Dedifferentiated amniotic fluid mesenchymal stem cell (primary cell): ENCODE data around the gene PKDCC.
A peak's percentile ranks its signal among the peaks of the same experiment; 100 is the strongest.
"Not testable (repeated sequence)": the region's sequence is repeated elsewhere in the genome, so short reads cannot be mapped to it uniquely, and the experiment has no call there.

Experiments used
- DNase-seq: peaks from one replicate; pipeline ENCODE4 v3.0.0-alpha.2; 2016; ENCODE audit errors: extremely low spot score

The PKDCC gene

DNA sequence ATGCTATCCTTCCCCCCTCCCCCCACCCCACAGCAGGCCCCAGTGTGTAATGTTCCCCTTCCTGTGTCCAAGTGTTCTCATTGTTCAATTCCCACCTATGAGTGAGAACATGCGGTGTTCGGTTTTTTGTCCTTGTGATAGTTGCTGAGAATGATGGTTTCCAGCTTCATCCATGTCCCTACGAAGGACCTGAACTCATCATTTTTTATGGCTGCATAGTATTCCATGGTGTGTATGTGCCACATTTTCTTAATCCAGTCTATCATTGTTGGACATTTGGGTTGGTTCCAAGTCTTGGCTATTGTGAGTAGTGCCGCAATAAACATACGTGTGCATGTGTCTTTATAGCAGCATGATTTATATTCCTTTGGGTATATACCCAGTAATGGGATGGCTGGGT lies 17.9 kb downstream of the PKDCC start:
- not testable (repeated sequence) for DNase-seq

DNA sequence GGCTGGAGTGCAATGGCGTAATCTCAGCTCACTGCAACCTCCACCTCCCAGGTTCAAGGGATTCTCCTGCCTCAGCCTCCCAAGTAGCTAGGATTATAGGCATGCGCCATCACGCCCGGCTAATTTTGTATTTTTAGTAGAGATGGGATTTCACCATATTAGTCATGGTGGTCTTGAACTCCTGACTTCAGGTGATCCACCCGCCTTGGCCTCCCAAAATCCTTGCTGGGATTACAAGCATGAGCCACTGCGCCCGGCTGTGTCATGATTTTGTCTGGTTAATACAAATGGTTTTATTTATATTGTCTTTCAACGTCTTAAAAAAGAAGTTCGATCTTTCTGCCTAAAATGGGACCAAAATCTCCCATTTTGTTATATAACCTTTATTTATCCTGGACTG lies 19.2 kb downstream of the PKDCC start:
- not testable (repeated sequence) for DNase-seq

DNA sequence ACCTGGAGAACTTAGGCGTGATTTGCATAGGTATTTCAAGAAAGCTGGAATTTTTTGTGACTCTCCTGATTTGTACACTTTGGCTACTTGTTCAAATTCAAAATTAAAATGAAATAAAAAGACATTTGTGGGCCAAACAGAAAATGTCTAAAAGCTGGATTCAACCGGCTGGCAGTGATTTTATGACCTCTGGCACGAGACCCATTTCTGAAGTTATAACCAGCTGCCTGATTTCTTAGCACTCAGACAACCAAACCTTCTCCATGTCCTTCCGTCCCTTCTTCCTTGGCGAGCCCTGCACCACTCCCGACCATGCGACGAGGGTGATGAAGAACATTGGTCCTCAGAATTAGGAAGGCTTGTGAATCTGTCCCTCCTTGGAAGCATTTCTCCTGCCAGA lies 19.7 kb downstream of the PKDCC start:
- no peak for DNase-seq

DNA sequence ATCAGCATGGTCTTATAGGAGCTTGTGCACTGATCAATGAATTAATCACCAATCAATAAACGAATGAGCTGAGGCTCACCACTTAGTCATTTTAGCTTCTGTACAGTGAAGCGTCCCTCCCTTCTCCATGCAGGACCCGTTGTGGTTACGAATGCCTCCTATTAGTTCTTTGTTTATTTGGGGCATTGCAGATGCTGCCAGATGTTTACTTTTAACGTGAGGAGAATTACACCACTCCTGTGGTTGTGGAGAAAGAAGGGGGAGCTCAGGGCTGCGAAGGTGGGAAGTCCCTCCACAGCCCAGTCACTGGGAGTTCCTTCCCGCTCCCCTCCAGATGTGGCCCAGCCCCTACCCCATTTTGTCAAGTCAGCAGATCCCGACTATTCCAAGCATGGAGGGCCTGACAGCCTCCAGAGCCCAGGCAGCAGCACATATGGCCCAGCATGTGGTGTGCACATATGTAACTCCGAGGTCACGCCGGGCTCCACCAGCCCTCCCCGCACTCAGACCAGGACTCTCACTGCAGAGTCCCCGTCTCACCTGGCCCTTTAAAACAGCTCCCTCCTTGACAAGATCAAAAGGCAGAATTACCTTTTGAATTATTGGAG lies 20.9 kb downstream of the PKDCC start:
- DNase-seq: no peak

DNA sequence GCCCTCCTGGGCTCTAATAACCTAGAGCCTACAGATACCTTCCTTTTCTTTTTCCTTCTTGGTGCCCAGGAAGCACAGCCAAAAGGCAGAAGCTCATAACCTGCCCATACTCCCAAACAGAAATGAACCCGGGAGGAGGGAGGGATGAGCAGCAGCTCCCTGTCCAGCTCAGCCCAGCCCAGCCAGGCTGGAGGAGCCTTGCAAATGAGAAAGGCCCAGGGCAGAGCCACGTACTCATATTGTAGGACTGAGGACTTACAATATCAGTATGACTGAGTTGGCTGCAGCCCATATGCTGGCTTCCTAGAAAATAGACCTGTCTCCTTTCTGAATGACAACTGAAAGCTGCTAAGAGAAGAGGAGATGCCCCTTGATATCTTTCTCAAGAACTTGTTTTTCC lies 21.7 kb downstream of the PKDCC start:
- DNase-seq: no peak

DNA sequence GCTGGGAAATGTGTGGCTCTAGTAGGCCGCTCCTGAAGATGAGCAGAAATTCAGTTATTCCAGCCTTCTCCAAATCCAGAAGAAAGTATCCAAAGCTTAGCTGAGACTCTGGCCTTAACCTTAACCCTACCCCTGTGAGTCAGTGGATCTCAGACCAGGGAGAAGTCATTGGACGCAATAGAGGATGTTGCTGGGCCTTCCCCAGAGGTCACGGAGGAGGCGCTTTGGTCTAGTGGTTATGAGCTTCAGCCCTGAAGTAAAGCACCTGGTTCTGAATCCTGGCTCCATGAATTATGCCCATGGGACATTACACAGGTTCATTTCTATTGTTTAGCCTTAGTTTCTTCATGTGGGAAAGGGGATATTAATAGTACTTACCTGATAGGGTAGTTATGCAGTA lies 24.0 kb downstream of the PKDCC start:
- DNase-seq: no peak

DNA sequence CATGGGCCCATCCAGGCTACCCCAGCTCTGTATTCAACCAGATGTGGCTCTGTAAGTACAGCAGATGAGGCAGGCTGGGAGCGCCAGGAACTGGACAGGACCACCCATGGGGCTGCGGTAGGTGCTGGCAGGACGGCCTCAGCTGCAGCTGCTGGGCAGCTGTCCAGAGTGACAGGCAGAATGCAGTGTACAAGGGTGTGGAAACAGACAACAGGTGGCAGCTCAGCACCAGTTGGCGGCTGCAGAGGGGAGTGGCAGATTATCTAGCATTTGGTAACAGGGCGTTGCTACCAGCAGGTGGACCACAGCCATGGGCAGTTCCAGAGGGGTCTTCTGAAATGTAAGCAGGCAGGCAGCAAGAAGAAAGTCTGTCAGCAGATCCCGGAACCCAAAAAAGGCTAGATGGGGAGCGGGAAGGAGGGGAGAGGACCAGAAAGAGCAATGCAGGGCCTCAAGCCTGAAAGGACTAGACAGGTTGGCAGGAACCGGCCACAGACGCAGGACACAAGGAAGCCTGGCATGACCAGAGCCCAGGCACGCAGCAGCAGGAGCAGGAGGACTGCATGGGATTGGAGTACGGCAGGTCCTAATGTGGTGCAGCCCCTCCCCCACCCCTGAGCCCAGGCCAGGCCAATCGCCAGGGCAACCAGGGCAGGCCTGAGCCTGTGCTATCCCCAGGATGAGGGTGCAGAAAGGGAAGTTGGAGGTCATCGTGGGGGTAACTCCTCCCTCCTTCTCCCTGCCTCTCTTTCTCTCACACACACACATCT lies 24.7 kb downstream of the PKDCC start:
- DNase-seq: no peak

DNA sequence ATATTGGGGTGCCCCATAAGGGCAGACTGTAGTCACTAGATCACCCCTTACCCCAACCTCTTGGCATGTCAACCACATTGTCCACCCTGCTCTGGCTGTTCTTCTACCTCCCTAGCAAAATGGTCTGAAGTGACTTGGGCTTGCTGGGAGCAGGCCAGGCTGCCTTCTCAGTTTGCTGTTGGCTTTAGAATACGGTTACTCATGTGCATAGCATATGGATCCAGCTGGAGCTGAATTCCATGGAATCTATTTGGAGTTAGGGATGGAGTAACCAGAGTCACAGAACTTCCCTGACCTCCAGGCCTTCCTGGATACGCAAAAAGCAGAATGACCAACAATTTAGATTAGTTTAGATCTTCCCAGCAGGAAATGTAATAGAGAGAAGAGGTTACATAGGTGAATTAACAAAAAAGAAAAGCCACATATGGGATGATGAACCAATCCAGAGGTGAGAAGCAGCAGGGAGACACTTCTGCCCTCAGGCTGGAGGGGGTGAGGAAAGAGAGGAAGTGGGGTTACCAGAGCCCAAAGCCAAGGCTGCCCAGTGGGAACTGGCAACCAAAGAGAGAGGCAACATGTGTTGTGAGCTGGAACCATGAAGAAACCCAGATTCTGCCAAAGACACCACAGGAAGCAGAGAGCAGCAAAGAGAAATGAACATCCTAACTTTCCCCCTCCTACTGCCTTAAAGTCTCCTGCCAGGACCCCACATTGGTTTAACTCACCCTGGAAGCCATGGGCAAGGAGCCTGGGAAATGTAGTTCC lies 26.1 kb downstream of the PKDCC start:
- DNase-seq: no peak

DNA sequence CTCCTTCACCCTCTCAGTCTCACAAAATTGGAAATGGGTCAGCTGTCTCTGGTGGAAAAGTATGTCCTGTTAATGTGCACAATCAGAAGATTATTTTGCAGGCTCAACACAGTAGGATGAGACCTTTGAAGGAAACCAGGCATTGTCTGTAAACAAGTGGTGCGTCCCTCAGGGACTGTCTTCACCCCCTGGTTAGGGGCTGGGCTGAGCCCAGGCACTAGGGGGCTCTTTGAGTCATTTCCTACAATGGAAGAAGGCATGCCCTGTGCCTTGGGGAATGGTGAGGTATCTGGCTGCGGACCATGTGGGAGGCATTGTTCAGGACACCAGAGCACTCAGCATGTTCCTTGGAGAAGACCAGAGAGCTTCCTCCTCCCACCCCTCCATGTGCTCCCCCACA lies 26.8 kb downstream of the PKDCC start:
- DNase-seq: no peak

DNA sequence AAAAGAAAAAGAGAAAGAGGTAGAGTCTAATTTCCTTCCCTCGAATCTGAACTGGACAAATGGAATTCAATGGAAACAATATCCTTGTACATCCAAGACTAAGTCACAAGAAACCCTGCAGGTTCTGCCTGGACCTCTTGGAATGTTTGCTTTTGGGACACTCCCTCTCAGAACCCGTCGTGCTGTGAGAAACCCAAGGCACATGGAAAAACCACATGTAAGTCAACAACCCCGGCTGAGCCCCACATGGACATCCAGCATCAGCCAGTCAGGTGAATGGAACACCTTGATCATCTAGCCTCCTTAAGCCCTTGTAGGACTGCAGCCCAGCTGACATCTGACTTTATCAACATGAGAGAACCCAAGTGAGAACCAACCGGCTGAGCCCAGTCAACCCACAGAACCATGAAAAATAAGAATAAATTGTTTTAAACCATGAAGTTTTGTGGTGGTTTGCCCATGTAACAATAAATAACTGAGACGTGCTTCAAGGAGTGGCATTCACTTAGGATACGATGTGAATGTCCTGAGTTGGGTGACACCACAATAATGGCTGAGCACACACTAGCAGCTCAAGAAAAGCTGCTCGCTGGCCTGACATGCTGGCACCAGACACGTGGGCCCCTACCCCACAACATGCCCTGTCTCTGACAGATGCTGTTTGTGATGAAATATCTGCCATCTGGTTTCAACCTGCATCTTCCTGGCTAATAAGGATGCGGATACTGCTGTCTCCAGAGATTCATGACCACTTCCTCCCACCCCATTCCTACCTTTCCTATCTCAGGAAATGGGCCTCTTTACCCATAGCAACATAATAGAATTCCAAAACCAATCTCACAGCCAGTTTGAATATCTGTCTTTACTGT lies 28.8 kb downstream of the PKDCC start:
- no peak for DNase-seq

DNA sequence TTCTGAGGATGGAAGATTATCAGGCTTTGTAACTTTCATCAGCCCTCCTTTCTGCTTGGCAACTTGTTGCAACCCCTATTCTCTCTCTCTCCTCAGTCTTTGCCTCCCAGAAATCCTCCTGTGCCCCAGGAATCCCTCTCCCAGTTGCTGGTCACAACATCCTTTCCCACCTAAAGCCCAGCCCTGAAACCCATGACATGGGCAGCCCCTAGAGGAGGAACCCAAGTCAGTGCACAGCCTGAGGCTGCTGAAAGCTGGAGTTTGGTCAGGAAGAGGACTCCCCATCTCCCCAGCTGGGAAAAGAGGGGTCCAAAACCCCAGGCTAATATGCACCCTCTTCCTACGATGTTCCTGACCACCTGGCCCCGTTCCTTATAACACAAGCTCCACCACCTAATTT lies 29.5 kb downstream of the PKDCC start:
- DNase-seq: no peak

DNA sequence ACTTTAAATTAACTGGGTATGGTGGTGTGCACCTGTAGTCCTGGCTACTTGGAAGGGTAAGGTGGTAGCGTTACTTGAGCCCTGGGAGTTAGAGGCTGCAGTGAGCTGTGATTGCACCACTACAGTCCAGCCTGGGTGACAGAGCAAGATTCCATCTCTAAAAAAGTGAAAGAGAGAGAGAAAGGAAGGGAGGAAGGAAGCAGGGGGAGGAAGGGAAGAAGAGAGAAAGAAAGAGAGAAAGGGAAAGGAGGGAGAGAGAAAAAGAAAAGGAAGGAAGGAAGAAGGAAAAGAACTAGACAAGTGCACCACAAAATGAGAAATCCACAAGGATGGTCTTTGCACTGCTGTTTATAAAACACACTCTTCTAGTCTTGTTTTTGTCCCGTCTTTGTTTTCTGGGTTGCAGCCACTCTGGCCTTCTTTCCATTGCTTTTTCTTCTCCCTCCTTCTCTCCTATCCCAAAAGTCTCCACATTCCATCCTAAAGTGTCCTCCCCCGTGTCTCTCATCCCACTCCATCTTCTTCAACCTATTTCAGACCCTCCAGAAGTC lies 32.0 kb downstream of the PKDCC start:
- DNase-seq: no peak

DNA sequence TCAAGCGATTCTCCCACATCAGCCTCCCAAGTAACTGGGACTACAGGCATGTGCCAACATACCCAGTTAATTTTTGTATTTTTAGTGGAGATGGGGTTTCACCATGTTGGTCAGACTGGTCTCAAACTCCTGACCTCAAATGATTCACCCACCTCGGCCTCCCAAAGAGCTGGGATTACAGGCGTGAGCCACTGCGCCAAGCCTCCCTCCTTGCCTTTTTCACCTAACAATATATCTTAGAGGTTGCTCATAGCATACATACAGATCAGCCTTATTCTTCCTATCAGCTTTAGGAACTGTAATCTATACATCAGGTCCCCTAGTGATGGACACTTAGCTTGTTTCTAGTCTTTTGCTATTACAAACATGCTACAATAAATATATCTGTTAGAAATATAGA lies 33.3 kb downstream of the PKDCC start:
- DNase-seq: not testable (repeated sequence)

DNA sequence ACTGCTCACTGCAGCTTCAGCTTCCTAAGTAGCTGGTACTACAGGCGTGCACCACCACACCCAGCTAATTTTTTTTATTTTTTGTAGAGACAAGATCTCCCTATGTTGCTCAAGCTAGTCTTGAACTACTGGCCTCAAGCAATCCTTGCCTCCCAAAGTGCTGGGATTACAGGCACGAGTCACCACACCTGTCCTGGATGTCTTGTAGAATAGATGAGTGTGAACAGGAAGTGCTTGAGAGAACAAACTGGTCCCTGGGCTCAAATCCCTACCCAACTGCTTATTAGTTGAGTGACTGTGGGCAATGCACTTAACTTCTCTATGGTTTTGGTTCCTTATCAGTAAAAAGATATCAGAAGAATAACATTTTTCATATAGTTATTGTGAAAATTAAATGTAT lies 34.2 kb downstream of the PKDCC start:
- DNase-seq: no peak

DNA sequence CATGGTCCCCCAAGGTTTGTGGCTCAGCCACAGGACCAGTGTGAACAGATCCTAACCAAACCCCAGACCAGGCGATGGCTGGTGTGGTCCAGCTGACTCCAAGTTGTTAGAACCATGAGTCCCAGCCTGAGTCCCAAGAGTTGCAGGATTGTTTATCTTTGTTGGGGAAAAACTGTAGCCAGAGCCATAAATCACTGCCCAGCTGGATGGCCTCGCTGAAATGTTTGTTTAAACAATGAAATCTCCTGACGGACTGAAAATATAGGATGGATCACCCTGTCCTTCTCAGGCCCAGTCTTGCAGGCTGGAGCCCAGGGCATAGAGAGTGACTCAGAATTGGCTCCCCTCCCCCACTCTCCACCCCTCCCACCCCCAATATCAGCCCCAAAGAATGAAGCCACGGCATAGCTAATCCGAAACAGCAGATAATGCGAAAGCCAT lies 36.4 kb downstream of the PKDCC start:
- DNase-seq: no peak

DNA sequence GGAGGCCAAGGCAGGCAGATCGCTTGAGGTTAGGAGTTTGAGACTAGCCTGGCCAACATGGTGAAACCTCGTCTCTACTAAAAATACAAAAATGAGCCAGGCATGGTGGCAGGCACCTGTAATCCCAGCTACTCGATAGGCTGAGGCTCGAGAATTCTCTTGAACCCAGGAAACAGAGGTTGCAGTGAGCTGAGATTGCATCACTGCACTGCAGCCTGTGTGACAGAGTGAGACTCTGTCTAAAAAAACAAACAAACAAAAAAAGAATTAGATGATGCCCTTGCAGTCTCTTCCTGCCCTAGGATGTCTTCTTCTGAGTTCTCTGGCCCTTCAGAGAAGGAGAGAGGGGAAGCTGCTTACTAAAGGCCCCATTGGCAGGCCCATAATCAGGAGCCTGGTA lies 37.2 kb downstream of the PKDCC start:
- not testable (repeated sequence) for DNase-seq

DNA sequence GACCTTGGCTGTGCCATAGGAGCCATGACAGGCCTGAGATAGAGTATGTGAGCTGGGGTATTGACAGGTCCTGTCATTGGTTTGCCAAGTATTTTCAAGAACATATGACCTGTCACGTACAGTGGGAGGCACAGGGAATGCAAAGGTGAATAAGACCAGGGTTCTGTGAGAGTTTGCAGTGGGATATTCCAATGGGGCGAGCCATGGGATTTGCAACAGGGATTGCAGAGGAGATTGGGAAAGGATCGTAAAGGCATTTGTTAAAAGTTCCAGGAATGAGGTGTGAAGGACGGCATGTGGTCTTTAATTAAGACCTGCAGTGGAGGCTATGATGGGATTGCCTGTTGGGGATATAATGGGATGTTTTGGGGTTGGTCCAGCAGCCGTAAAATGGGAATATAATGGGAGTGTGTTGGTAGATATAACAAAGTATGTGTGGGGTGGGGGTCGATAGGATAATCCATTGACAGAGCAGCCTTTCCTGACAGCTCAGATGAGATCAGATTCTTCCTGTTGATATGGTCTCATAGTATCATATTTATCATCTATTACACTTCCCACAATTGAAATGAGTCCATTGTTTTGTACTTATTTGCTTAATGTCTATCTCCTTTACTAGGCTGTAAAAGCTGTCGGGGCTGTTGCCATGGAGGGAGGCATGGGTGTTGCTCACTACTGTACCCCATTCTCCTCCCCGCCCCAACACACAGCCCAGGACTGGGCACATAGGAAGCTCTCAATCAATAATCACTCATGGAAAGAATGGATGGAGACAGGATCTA lies 38.1 kb downstream of the PKDCC start:
- no peak for DNase-seq

DNA sequence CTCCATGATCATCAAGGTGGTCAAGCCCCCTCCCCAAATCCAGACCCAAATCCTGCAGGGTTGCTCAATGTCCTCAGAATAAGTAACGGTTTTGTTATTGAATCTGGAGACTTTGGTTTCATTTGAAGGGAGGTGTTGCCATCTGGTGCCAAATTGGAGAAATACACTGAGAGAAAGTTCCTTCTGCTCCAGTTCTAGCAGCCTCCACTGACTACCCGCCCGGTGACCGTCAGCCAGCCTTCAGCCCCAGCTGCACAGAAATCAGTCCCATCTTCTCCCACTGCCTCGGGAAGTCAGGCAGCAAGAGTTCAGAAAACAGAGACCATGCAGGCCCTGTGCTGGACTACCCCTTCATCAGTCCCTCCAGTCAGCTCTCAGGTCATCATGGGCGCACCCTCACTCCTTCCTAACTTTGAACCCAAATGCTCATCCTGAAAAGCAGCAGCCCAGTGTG lies 38.7 kb downstream of the PKDCC start:
- peak; percentile 72 for DNase-seq

DNA sequence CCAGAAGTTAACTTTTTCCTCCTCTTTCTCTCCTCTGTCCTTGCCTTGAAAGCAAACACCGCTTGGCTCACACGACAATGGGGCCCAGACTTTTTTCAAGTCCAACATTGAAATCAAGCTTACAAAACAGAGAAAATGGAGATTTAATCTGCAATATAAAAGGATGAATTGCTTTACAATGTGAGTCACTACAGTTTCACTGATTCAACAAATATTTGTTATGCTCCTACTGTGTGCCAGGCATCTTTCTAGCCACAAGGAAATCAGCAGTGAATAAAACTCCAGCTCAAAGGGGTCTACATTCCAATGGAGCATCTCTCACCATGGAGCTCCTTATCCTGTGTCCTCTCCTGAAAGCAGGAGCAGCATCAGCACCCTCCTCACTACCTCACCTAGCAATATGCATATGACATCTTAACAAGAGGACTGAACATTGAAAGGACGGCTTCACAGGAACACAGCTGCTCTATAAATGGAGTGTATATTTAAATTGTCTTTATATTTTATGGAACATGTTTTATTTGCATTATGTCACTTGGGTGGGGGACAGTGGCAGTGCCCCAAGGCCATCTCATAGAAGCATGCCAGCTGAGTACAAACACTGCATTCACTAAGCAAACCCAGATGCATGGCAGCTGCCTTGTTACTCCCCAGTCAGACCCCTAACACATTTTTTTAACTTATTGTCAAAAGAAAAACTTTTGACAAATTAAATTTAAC lies 39.5 kb downstream of the PKDCC start:
- no peak for DNase-seq

DNA sequence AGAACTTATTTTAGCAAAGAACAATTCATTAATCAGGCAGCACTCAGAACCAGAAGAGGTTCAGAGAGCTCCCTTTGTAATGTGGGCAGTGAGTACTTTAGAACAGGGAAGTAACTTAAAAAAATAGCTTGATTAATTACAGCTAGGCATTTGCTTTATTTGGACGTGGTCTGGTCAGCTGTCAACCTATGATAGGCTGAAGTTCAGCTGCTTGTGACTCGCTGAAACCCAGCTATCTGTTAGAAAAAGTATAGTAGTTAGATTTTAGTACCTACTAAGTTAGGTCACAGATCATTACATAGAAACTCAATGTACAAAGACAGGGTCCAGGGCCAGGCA lies 40.0 kb downstream of the PKDCC start:
- no peak for DNase-seq
